Activated CD8-positive, alpha-beta memory T cell treated with anti-CD3 and anti-CD28 coated beads for 48 hours (primary cell): ENCODE data around the gene EGLN3.

Experiments used
- DNase-seq, 3 experiments: peaks; one replicate each; pipeline ENCODE4 v3.0.0-alpha.2; 2020; ENCODE audit warnings: low read depth in 2 of 3, low spot score in 2 of 3

EGLN3 gene

DNA sequence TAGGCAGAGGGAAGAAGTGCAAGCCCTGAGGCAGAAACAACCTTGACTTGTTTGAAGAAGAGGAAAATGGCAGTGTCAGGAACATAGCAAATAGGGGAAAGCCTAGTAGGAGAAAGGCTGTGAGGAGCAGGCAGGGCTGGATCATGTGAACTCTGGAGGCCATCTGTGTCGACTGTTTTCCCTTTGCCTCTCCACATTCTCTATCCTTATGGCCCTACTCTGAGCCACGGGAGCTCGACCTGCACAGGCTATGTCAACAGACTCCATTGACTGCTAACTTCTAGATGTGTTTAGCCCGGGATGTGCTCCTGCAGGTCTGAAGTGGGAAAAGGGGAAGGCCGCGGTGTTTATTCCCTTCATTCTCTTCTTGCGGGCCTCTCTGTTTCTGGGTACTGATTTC, 35.2 kb downstream of the EGLN3 start:
- no peak for DNase-seq

- no peak for DNase-seq
Measured at GRCh38 chr14:33914676-33915516, 36.0 kb downstream of the EGLN3 start.

- DNase-seq = no peak
Measured at GRCh38 chr14:33911046-33911445, 39.8 kb downstream of the EGLN3 start.

DNA sequence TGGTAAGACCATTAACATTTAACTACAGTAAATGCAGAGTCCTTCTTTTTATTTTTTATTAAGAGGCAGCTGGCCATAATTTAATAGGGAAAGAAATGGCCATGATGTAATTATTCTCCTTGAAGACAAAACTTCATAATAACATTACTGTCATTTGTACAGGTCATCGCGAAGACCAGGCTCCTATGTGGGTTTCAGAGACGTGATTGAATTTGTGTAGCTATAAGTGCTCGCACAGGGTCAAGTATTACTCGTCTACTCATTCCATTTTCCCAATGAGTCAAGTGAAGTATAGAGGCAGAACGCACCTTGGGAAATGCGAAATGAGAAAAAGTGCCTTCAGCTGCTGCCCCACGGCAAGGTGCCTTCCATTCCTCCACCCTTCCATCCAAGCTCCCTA, 40.4 kb downstream of the EGLN3 start:
- no peak for DNase-seq

GRCh38 chr14:33909380-33910084, 41.3 kb downstream of the EGLN3 start:
- no peak for DNase-seq

DNA sequence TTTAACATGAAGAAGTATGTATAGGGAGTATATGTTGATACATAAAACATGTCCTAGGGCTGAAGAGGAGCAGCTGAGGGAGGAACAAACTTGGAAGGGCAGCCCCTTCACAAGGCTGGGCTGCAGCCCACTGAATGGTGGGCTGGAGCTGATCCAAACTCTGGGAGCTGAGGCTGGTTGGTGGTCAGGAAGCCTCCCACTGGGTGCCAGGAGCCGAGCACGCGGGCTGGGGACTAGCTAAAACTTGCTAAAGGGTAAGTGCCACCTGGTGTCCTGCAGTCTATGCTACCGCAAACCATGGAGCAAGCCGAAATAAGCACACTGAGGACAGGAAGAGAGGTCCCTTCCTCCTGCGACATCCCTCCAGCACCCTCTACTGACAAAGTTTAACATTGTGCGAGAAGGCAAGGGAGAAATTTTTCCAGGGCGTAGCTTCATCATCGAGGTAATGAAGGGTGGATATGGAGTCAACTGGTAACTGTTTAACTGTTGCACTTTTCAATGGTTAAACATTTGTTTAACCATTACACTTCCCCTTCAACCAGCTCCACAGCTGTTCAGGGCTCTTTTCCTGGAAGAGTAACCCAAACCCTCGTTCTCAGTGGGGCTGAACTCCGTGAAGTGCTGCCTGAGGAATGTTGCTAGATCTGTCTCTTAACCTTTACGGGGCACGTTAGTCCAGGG, 42.2 kb downstream of the EGLN3 start:
- DNase-seq = no peak

GRCh38 chr14:33906968-33907367, 43.9 kb downstream of the EGLN3 start:
- DNase-seq = no peak

DNA sequence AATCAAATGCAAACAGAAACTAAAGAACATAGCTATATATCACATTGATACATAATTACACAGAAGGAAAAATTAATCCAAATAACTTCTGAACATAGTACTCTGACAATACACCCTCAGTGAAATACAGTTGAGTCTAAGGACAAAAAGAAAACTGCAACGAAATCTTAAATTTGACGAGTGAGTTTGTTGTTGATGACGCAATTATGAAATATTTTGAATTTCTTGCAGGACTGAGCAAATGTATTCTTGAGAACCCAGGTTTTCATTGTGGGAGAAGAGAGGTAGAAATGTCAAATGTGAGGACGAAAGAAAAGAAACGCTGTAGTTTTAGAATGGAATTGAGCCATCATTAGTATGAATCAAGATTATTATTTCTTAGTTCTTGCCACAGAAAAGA, 46.3 kb downstream of the EGLN3 start:
- DNase-seq = no peak

- DNase-seq = no peak
Measured at GRCh38 chr14:33903369-33903768, 47.5 kb downstream of the EGLN3 start.

DNA sequence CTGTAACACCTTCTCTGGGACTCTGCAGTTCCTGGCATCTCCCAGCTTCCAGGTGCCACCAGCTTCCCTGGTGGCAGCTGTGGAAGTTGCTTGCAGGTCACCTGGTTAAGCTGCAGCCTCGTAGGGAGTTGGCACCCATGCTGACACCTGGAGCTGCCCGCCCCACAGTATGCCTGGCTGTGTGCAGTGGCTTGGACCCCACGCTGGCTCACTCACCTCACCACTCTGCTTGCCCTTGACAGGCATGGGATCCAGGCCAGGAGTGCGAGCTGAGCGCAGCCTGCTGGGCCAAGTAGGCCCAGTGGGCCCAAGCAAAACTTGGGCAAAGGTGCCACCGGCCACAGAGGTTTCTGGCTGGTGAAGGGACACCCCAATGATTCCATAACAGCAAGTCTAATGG, 48.5 kb downstream of the EGLN3 start:
- no peak for DNase-seq

GRCh38 chr14:33901426-33902155, 49.3 kb downstream of the EGLN3 start:
- DNase-seq = no peak

GRCh38 chr14:33900706-33901105, 50.2 kb downstream of the EGLN3 start:
- no peak for DNase-seq

DNA sequence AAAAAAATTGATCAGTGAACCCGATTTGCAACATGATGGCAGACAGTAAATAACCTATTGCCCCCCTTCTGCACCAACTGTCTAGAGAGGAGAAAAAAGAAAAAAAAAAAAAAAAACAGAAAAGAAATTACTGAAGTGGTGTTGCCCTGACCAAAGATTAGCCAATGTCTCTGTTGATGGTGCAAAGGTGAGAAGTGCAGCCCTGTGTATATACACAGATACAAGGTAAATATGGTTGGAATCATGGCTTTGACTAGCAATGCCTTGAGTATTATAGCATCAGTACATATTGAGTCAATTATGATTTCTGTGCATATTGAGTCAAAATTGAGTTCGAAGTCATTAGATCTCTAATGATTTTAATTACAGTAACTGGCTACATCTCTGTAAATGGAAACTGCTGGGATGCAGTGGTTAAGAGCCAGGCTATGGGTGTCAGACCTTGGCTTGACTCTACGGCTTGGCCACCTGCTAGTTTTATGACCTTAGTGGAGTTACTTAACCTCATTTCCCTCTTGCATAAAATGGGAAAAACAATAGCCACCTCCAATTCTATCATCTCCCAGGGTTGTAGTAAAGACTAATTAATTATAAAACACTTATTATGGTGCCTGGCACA, 51.0 kb downstream of the EGLN3 start:
- no peak for DNase-seq

GRCh38 chr14:33897878-33898535, 52.9 kb downstream of the EGLN3 start:
- no peak for DNase-seq

- no peak for DNase-seq
Measured at GRCh38 chr14:33897382-33897781, 53.5 kb downstream of the EGLN3 start.

GRCh38 chr14:33894339-33894738, 56.5 kb downstream of the EGLN3 start:
- DNase-seq = no peak

GRCh38 chr14:33891700-33892099, 59.2 kb downstream of the EGLN3 start:
- no peak for DNase-seq

GRCh38 chr14:33884916-33885315, 66.0 kb downstream of the EGLN3 start:
- DNase-seq = no peak

DNA sequence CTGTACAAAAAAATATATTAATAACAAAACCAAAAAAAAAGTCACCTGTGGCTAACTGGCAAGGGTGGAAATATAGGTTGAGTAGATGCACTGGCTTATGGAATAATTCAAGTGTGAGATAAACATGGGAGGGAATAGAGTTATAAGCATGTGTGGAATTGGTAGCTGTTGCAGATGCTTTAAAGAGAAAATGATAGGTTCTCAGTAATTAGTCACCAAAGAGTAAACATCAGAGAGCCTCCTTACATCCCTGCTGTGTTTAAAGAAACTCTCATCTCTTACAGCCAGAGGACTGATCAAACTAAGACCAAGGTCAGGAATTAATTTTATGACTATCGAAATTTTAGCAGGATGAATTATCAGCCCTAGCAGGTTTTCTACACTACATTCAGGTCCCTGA, 70.5 kb downstream of the EGLN3 start:
- no peak for DNase-seq

DNA sequence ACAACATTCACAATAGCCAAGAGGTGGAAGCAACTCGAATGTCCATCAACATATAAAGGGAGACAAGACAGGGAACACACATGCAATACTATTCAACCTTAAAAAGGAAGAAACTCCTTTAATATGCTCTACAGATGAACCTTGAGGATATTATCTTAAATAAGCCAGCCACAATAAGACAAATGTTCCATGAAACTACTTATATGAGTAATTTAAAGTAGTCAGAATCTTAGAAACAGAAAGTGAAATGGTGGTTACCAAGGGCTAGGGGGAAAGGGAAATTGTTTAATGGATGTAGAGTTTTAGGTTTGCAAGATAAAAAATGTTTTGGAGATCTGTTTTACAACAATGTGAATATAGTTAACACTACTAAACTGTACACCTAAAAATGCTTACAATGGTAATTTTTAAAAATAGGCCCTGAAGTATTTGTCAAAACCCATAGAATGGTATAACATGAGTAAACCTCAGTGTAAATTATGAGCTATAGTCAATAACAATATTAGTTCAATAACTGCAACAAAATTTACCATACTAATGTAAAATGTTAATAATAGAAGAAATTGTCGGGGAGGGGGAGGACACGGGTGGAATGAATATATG, 71.1 kb downstream of the EGLN3 start:
- no peak for DNase-seq
